K562 (cell line): ENCODE measurements around the gene TMPRSS9. TPM values are rescaled to one million over a fixed set of nuclear protein-coding genes. Genes with fewer than 3 reads are reported as not detected.
A peak's percentile ranks its signal among the peaks of the same experiment; 100 is the strongest.

Source experiments
- ATAC-seq: fragments of 200-7000 bp; cut with Tn5 transposase; 3 replicates; pipeline ENCODE4 v1.9.1; 2020; ENCODE audit warnings: moderate library complexity
- BruUV-seq: library from RNA; stranded (reverse); fragments of 400-500 nt; replicated peaks from 2 replicates; lab custom pipeline; 2021; lab: Mats Ljungman, UMichigan
- CTCF ChIA-PET: fragments of 300-600 bp; formaldehyde crosslinking; extraction: SDS; loops from one replicate; lab custom pipeline; 2021; ENCODE audit warnings: low intra/inter-chr PET ratio; lab: Yijun Ruan, JAX
- POLR2A ChIA-PET: fragments of 300-600, 350-650 bp; sonication (Branson Sonifier 250); formaldehyde crosslinking; extraction: SDS; loops from one replicate; lab custom pipeline; 2021; ENCODE audit warnings: antibody characterized with exemption, inconsistent platforms; lab: Yijun Ruan, JAX
- DNase-seq, 4 experiments: peaks; one replicate each; pipeline versions ENCODE4 v3.0.0 to v3.0.0-alpha.2; 2011 to 2018; ENCODE audit warnings: low spot score in 3 of 4, mixed read lengths in 3 of 4; ENCODE audit errors: extremely low read depth in 1 of 4
- FAIRE-seq: peaks from 2 replicates; lab custom pipeline; 2011; peaks lifted over from hg19 to GRCh38; lab: Jason Lieb, UNC
- H2AFZ ChIP-seq: 2 replicates; pipeline ENCODE4 v1.6.0; 2011; ENCODE audit warnings: low read depth, low read length, control low read depth, inconsistent platforms
- H3K27ac ChIP-seq: fragments of 200-600 bp; 3 replicates; pipeline ENCODE4 v1.8.0; 2011; ENCODE audit warnings: low read depth, mild to moderate bottlenecking, control low read depth, inconsistent platforms, low read length, moderate library complexity, mixed read lengths; ENCODE audit errors: extremely low read depth
- H3K27me3 ChIP-seq, 2 experiments: fragments of 300-600 bp in 1 of 2; 2 replicates in 1 of 2; 3 replicates in 1 of 2; pipeline versions ENCODE4 v1.6.0 to v1.8.0; 2011; ENCODE audit warnings: inconsistent platforms in 2 of 2, low read length in 2 of 2, mild to moderate bottlenecking in 1 of 2, mixed read lengths in 1 of 2, moderate library complexity in 1 of 2; ENCODE audit not compliant: control insufficient read depth in 2 of 2, insufficient read depth in 2 of 2
- H3K36me3 ChIP-seq: fragments of 300-600 bp; 3 replicates; pipeline ENCODE4 v1.8.0; 2011; ENCODE audit warnings: mild to moderate bottlenecking, low read length, inconsistent platforms; ENCODE audit not compliant: control insufficient read depth, insufficient read depth
- H3K4me1 ChIP-seq, 2 experiments: fragments of 200-600 bp in 1 of 2; replicated peaks in 1 of 2; 2 replicates in 1 of 2; 3 replicates in 1 of 2; pipeline versions ENCODE4 v1.5.1 to v1.8.0; 2011; ENCODE audit warnings: inconsistent platforms in 2 of 2, low read length in 2 of 2, mild to moderate bottlenecking in 1 of 2, mixed read lengths in 1 of 2, moderate library complexity in 1 of 2; ENCODE audit not compliant: control insufficient read depth in 2 of 2, insufficient read depth in 2 of 2
- H3K4me2 ChIP-seq: 2 replicates; pipeline ENCODE4 v1.6.1; 2011; ENCODE audit warnings: low read length, control low read depth, inconsistent platforms, mixed read lengths; ENCODE audit not compliant: insufficient read depth
- H3K4me3 ChIP-seq: fragments of 200-600 bp; sonication (generic), shearing (Covaris generic); 2 replicates; pipeline ENCODE4 v1.5.1; 2016; ENCODE audit warnings: control low read depth, inconsistent platforms
- H3K79me2 ChIP-seq: fragments of 200-600 bp; 3 replicates; pipeline ENCODE4 v1.8.0; 2011; ENCODE audit warnings: low read length, inconsistent platforms; ENCODE audit not compliant: control insufficient read depth, insufficient read depth
- H3K9ac ChIP-seq, 2 experiments: 2 replicates each; pipeline versions ENCODE4 v1.6.0 to v1.6.1; 2011; ENCODE audit warnings: low read depth in 2 of 2, low read length in 2 of 2, control low read depth in 1 of 2, inconsistent platforms in 1 of 2, mild to moderate bottlenecking in 1 of 2, mixed read lengths in 1 of 2; ENCODE audit not compliant: insufficient read depth in 1 of 2
- H3K9me1 ChIP-seq: one replicate; pipeline ENCODE4 v1.6.0; 2011; ENCODE audit warnings: inconsistent platforms, mild to moderate bottlenecking, low read length, moderate library complexity; ENCODE audit not compliant: control insufficient read depth, insufficient read depth
- H3K9me3 ChIP-seq: replicated peaks from 2 replicates; pipeline ENCODE4 v1.5.1; 2011; ENCODE audit warnings: low read depth, low read length, inconsistent platforms; ENCODE audit not compliant: control insufficient read depth, insufficient read depth
- H4K20me1 ChIP-seq: replicated peaks from 2 replicates; pipeline ENCODE4 v1.6.1; 2011; ENCODE audit warnings: low read length, inconsistent platforms, mixed read lengths; ENCODE audit not compliant: control insufficient read depth, insufficient read depth
- AFF4 ChIP-seq: sonication (generic); formaldehyde crosslinking; IDR thresholded peaks from 2 replicates; pipeline ENCODE4 v1.8.0; 2023; ENCODE audit warnings: mild to moderate bottlenecking, missing genetic modification reagents
- E4F1 ChIP-seq: fragments of 250-450 bp; sonication (Bioruptor Pico); IDR thresholded peaks from 2 replicates; pipeline ENCODE4 v1.5.0; 2021; ENCODE audit warnings: mild to moderate bottlenecking, borderline replicate concordance
- KAT2B ChIP-seq: IDR thresholded peaks from one replicate; pipeline ENCODE4 v1.6.1; 2012; ENCODE audit warnings: low read depth, mild to moderate bottlenecking, control low read depth, inconsistent platforms, low read length, moderate library complexity
- NCOA1 ChIP-seq: fragments of 450-650 bp; IDR thresholded peaks from 2 replicates; pipeline ENCODE4 v1.6.1; 2016; ENCODE audit warnings: low read depth
- ZFP91 ChIP-seq: sonication (generic); formaldehyde crosslinking; IDR thresholded peaks from 2 replicates; pipeline ENCODE4 v1.8.0; 2022; ENCODE audit warnings: mild to moderate bottlenecking, missing genetic modification reagents
- ZMIZ1 ChIP-seq, 2 experiments: fragments of 150-350 bp in 1 of 2; IDR thresholded peaks; 2 replicates each; pipeline ENCODE4 v1.6.1; 2012 to 2016; ENCODE audit warnings: low read depth in 2 of 2, low read length in 2 of 2, mild to moderate bottlenecking in 1 of 2, moderate library complexity in 1 of 2
- WGBS: fragments of 100-300 bp; shearing (Covaris generic); methylation state at CpG from one replicate; pipeline ENCODE4 v1.1.6; 2016; ENCODE audit warnings: low coverage, mixed read lengths; ENCODE audit not compliant: insufficient coverage; ENCODE audit errors: missing lambda C conversion rate; 5-methylcytosine and 5-hydroxymethylcytosine counted together
- in situ Hi-C: fragments of 300-500 bp; cut with MboI; formaldehyde crosslinking; loops from 4 replicates; pipeline ENCODE4 v1.15.0; 2018; ENCODE audit warnings: inconsistent platforms, mixed read lengths
- intact Hi-C: fragments of 100-400 bp; cut with micrococcal nuclease; formaldehyde crosslinking; loops from 2 replicates; pipeline ENCODE4 v1.14.2; 2022
- polyA plus RNA-seq, 8 experiments: library from polyadenylated mRNA; depleted of rRNA in 4 of 8; stranded (reverse) in 5 of 8; unstranded in 3 of 8; fragments of >200 nt; fragmentation: Nextera tagmentation in 2 of 8; fragmentation: Illumina TruSeq in 1 of 8; extraction: Ambion mirVana in 2 of 8; extraction: Trizol in 1 of 8; gene quantifications; 2 replicates each; pipeline versions ENCODE4 v1.2.1 to v1.2.3, GENCODE V29; 2011 to 2014; ENCODE audit warnings: inconsistent platforms in 1 of 8, missing spikeins in 1 of 8
- total RNA-seq, 7 experiments: library from RNA; depleted of rRNA in 6 of 7; stranded (reverse); fragments of >200 nt in 6 of 7; fragmentation: Illumina TruSeq in 2 of 7; extraction: Trizol in 2 of 7; gene quantifications; 2 replicates each; pipeline versions ENCODE4 v1.2.1 to v1.2.3, GENCODE V29; 2011 to 2021; ENCODE audit warnings: low replicate concordance in 1 of 7
- TF ChIP-seq, protein P1 (sequence below): sonication (generic); formaldehyde crosslinking; IDR thresholded peaks from 2 replicates; pipeline ENCODE4 v1.8.1; 2023; ENCODE audit warnings: mild to moderate bottlenecking, missing genetic modification reagents

The TMPRSS9 gene
- total and polyA plus RNA-seq, 9 of the 15 experiments (the other 6 are each of a cell fraction or from before 2014, with no cell fraction given), result 0.01 to 0.03 TPM; not detected in 7

DNA sequence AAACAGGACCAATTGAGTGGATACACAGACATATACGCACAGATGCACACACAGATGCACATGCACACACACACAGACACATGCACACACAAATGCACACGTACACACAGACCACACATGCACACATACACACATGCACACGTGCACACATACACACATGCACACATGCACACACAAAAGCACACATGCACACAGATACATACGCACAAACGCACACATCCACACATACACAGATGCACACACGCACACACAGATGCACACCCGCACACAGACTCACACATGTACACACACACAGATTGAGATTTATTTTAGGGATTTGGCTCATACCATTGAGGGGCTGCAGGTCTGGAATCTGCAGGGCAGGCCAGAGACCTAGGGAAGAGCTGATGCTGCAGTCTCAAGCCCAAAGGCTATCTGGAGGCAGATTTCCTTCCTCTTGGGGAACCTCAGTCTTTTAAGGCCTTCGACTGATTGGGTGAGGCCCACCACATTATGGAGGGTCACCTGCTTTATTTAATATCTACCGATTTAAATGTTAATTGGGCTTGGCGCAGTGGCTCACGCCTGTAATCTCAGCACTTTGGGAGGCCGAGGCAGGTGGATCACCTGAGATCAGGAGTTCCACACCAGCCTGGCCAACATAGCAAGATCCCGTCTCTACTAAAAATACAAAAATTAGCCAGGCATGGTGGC lies 22.6 kb downstream of the TMPRSS9 start:
- WGBS, result 60% methylated on average over 13 of the region's 13 CpGs
- H3K9me1 ChIP-seq, result no peaks in the 10 kb centered on the region
- H3K9ac ChIP-seq, result no peak overlapping the region
- H3K4me1 ChIP-seq, result peaks cover 3 to 14% of the 10 kb centered on the region in 2 experiments; a peak in 3 of 5 replicates
- no peak overlapping the region for H3K4me2 ChIP-seq
- no peak overlapping the region for H3K4me3 ChIP-seq
- in situ Hi-C loops, result loop anchor here (10.0 kb wide), 1 partner anchor 228 kb away; the partner anchor contains the start of gene AP3D1
- no TSS peak for BruUV-seq
- no peak overlapping the region for H3K27ac ChIP-seq
- no peaks in the 10 kb centered on the region for H3K36me3 ChIP-seq
- intact Hi-C loops, result loop anchor here (10.0 kb wide), 1 partner anchor 58 kb away; the partner anchor contains the start of genes LSM7 and SPPL2B
- POLR2A ChIA-PET, result no interaction called here
- no peak overlapping the region for H2AFZ ChIP-seq
- H3K27me3 ChIP-seq, result no peaks in the 10 kb centered on the region
- DNase-seq, result no peak
- peak; percentile 55 for FAIRE-seq
- no peaks in the 10 kb centered on the region for H3K79me2 ChIP-seq
- CTCF ChIA-PET, result no interaction called here
- H4K20me1 ChIP-seq, result no peaks in the 10 kb centered on the region
- ATAC-seq, result no peak
- peaks cover 9% of the 10 kb centered on the region for H3K9me3 ChIP-seq
- TF ChIP-seq NCOA1 (no peak), ZMIZ1 (IDR thresholded peaks at IDR 0.05; ENCODE audit: low read depth in 2 of 2, low read length in 2 of 2) (no peak), AFF4 (CRISPR knock-in tag) (no peak), ZFP91 (CRISPR knock-in tag) (no peak), E4F1 (CRISPR knock-in tag) (no peak), KAT2B (no peak)
- TF ChIP-seq, protein P1, sequence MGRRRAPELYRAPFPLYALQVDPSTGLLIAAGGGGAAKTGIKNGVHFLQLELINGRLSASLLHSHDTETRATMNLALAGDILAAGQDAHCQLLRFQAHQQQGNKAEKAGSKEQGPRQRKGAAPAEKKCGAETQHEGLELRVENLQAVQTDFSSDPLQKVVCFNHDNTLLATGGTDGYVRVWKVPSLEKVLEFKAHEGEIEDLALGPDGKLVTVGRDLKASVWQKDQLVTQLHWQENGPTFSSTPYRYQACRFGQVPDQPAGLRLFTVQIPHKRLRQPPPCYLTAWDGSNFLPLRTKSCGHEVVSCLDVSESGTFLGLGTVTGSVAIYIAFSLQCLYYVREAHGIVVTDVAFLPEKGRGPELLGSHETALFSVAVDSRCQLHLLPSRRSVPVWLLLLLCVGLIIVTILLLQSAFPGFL (CRISPR knock-in tag), result no peak
